ENCODE measurements around the gene PRCP.

Gene PRCP

GRCh38 chr11:82810738-82811137, 89.5 kb downstream of the PRCP start:
- H3K27me3 ChIP-seq = no peaks in the 10 kb centered on the region
- H3K36me3 ChIP-seq = no peaks in the 10 kb centered on the region
- no peaks in the 10 kb centered on the region for H3K9me3 ChIP-seq
- H3K4me3 ChIP-seq (ENCODE audit: low read depth, low read length) = no peak overlapping the region
- peaks cover 2% of the 10 kb centered on the region for H3K4me1 ChIP-seq
- no peak for DNase-seq
- TF ChIP-seq CTCF (IDR thresholded peaks at IDR 0.05; ENCODE audit: low read depth, low read length) = no peak

GRCh38 chr11:82810326-82810725, 89.9 kb downstream of the PRCP start:
- H3K9me3 ChIP-seq = no peaks in the 10 kb centered on the region
- TF ChIP-seq CTCF (IDR thresholded peaks at IDR 0.05; ENCODE audit: low read depth, low read length) = no peak
- no peaks in the 10 kb centered on the region for H3K36me3 ChIP-seq
- no peaks in the 10 kb centered on the region for H3K27me3 ChIP-seq
- no peaks in the 10 kb centered on the region; the same call in 1 of the 2 replicates for H3K4me1 ChIP-seq
- H3K4me3 ChIP-seq (ENCODE audit: low read depth, low read length) = no peak overlapping the region
- no peak for DNase-seq

- H3K9me3 ChIP-seq = no peaks in the 10 kb centered on the region
- no peak for DNase-seq
- no peaks in the 10 kb centered on the region for H3K36me3 ChIP-seq
- H3K4me1 ChIP-seq = no peaks in the 10 kb centered on the region
- H3K4me3 ChIP-seq (ENCODE audit: low read depth, low read length) = no peak overlapping the region
- no peak for TF ChIP-seq CTCF (IDR thresholded peaks at IDR 0.05; ENCODE audit: low read depth, low read length)
- H3K27me3 ChIP-seq = no peaks in the 10 kb centered on the region
These were observed 92.6 kb downstream of the PRCP start for GRCh38 chr11:82807646-82808045.

- Histone ChIP-seq H3K4me3 (ENCODE audit: low read depth, low read length) (no peak overlapping the region), H3K4me1 (no peaks in the 10 kb centered on the region), H3K27me3 (no peaks in the 10 kb centered on the region), H3K9me3 (no peaks in the 10 kb centered on the region), H3K36me3 (no peaks in the 10 kb centered on the region)
- no peak for DNase-seq
- TF ChIP-seq CTCF (IDR thresholded peaks at IDR 0.05; ENCODE audit: low read depth, low read length) = no peak
These were observed 97.5 kb downstream of the PRCP start for GRCh38 chr11:82802710-82803109.

GRCh38 chr11:82796998-82797961, 103.0 kb downstream of the PRCP start:
- no peak for TF ChIP-seq CTCF (IDR thresholded peaks at IDR 0.05; ENCODE audit: low read depth, low read length)
- DNase-seq = no peak
- no peak overlapping the region for H3K4me3 ChIP-seq (ENCODE audit: low read depth, low read length)

DNA sequence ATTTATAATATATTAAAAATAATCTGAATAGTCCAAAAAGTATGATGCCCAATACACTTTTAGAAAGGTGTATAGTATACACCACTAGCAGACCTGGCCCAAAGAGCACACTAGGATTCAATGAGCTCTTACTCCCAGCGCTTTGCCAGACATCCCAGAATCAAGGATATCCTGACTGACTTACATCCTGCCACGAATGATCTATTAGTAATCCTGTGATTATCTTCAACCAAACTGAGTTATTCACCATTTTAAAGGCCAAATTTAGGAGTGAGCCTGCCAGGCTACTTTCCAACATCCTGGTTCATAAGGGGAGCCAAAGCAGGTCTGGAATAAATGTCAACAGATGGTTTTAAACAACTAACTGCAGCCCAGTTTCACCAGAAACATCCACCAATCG, 105.7 kb downstream of the PRCP start:
- no peak for TF ChIP-seq CTCF (IDR thresholded peaks at IDR 0.05; ENCODE audit: low read depth, low read length)
- H3K36me3 ChIP-seq = no peaks in the 10 kb centered on the region
- peaks cover 36% of the 10 kb centered on the region for H3K4me1 ChIP-seq
- H3K4me3 ChIP-seq (ENCODE audit: low read depth, low read length) = no peak overlapping the region
- no peak for DNase-seq
- no peaks in the 10 kb centered on the region for H3K9me3 ChIP-seq
- H3K27me3 ChIP-seq = no peaks in the 10 kb centered on the region

More at GRCh38 chr11:82796998-82797961, 103.0 kb downstream of the PRCP start:
- peaks cover 22% of the 10 kb centered on the region for H3K4me1 ChIP-seq
- H3K36me3 ChIP-seq = no peaks in the 10 kb centered on the region
- H3K9me3 ChIP-seq = no peaks in the 10 kb centered on the region
- H3K27me3 ChIP-seq = no peaks in the 10 kb centered on the region
